ENCODE measurements around the gene GALNT9.

DNA sequence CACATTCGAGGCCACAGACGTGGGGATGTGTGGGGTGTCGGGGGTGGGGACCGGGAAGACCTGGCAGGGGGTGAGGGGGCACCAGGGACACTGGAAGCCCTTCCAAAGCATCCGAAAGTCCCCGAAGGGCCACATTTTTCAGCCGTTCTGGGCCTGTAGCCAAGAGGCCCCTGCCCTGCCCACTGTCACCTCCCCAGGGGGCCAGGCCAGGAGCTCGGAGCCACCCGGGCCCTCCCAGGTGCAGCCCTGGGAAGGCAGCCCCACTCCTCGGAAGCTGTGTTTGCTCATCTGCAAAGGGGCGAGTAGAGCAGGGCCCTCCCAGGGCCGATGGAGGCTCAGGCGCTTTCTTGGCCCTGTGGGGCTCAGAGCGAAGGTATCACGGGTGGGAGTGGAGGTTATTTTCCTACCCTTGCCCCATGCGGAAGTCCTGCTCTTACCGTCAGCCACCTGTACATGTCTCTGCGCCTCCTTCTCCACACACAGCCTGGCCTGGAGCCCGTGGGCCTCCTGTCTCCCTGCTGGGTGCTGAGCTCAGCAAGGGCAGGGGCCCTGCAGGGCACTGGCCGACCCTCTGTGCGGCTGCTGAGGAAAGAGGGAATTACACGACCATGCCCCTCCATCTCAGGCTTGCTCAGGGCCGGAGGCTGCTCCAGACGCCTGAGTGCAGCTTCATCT lies 158.0 kb downstream of the GALNT9 start:
- no peak for TF ChIP-seq GLIS3 (CRISPR knock-in tag; IDR thresholded peaks at IDR 0.05)
- TF ChIP-seq, protein P1, sequence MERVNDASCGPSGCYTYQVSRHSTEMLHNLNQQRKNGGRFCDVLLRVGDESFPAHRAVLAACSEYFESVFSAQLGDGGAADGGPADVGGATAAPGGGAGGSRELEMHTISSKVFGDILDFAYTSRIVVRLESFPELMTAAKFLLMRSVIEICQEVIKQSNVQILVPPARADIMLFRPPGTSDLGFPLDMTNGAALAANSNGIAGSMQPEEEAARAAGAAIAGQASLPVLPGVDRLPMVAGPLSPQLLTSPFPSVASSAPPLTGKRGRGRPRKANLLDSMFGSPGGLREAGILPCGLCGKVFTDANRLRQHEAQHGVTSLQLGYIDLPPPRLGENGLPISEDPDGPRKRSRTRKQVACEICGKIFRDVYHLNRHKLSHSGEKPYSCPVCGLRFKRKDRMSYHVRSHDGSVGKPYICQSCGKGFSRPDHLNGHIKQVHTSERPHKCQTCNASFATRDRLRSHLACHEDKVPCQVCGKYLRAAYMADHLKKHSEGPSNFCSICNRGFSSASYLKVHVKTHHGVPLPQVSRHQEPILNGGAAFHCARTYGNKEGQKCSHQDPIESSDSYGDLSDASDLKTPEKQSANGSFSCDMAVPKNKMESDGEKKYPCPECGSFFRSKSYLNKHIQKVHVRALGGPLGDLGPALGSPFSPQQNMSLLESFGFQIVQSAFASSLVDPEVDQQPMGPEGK (CRISPR knock-in tag; IDR thresholded peaks at IDR 0.05; ENCODE audit: borderline replicate concordance) = no peak
- TF ChIP-seq, protein P2, sequence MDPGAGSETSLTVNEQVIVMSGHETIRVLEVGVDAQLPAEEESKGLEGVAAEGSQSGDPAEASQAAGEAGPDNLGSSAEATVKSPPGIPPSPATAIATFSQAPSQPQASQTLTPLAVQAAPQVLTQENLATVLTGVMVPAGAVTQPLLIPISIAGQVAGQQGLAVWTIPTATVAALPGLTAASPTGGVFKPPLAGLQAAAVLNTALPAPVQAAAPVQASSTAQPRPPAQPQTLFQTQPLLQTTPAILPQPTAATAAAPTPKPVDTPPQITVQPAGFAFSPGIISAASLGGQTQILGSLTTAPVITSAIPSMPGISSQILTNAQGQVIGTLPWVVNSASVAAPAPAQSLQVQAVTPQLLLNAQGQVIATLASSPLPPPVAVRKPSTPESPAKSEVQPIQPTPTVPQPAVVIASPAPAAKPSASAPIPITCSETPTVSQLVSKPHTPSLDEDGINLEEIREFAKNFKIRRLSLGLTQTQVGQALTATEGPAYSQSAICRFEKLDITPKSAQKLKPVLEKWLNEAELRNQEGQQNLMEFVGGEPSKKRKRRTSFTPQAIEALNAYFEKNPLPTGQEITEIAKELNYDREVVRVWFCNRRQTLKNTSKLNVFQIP (CRISPR knock-in tag; IDR thresholded peaks at IDR 0.05; ENCODE audit: borderline replicate concordance, low read depth) = no peak
- no peak for TF ChIP-seq ISL1 (CRISPR knock-in tag; IDR thresholded peaks at IDR 0.05)
- TF ChIP-seq, protein P3, sequence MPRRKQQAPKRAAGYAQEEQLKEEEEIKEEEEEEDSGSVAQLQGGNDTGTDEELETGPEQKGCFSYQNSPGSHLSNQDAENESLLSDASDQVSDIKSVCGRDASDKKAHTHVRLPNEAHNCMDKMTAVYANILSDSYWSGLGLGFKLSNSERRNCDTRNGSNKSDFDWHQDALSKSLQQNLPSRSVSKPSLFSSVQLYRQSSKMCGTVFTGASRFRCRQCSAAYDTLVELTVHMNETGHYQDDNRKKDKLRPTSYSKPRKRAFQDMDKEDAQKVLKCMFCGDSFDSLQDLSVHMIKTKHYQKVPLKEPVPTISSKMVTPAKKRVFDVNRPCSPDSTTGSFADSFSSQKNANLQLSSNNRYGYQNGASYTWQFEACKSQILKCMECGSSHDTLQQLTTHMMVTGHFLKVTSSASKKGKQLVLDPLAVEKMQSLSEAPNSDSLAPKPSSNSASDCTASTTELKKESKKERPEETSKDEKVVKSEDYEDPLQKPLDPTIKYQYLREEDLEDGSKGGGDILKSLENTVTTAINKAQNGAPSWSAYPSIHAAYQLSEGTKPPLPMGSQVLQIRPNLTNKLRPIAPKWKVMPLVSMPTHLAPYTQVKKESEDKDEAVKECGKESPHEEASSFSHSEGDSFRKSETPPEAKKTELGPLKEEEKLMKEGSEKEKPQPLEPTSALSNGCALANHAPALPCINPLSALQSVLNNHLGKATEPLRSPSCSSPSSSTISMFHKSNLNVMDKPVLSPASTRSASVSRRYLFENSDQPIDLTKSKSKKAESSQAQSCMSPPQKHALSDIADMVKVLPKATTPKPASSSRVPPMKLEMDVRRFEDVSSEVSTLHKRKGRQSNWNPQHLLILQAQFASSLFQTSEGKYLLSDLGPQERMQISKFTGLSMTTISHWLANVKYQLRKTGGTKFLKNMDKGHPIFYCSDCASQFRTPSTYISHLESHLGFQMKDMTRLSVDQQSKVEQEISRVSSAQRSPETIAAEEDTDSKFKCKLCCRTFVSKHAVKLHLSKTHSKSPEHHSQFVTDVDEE (CRISPR knock-in tag; IDR thresholded peaks at IDR 0.05) = no peak
- TF ChIP-seq BACH2 (CRISPR knock-in tag; IDR thresholded peaks at IDR 0.05; ENCODE audit: borderline replicate concordance) = no peak
